ENCODE results near the gene EVC2.

Gene EVC2

DNA sequence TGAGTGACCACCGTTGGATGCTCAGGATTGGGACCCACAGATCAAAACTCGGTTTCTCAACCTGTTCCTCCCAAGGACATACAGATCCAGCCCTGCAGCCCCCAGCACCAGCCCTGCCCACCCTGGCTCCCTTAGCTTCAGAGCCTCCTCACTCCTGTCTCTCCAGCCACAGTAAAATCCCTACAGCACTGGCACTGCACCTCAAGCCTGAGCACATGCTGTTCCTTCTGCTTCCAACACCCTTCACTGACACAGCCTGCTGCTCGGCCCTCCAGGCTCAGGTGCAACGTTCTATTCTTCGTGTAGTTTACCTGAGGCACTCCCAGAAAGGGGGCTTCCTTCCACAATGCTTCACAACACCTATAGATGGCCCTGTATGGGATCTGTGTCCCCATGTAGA, 163.6 kb downstream of the EVC2 start:
- TF ChIP-seq, protein P1, sequence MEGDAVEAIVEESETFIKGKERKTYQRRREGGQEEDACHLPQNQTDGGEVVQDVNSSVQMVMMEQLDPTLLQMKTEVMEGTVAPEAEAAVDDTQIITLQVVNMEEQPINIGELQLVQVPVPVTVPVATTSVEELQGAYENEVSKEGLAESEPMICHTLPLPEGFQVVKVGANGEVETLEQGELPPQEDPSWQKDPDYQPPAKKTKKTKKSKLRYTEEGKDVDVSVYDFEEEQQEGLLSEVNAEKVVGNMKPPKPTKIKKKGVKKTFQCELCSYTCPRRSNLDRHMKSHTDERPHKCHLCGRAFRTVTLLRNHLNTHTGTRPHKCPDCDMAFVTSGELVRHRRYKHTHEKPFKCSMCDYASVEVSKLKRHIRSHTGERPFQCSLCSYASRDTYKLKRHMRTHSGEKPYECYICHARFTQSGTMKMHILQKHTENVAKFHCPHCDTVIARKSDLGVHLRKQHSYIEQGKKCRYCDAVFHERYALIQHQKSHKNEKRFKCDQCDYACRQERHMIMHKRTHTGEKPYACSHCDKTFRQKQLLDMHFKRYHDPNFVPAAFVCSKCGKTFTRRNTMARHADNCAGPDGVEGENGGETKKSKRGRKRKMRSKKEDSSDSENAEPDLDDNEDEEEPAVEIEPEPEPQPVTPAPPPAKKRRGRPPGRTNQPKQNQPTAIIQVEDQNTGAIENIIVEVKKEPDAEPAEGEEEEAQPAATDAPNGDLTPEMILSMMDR (IDR thresholded peaks at IDR 0.05): no peak
- no peak for TF ChIP-seq ZFX (IDR thresholded peaks at IDR 0.05; ENCODE audit: borderline replicate concordance)

DNA sequence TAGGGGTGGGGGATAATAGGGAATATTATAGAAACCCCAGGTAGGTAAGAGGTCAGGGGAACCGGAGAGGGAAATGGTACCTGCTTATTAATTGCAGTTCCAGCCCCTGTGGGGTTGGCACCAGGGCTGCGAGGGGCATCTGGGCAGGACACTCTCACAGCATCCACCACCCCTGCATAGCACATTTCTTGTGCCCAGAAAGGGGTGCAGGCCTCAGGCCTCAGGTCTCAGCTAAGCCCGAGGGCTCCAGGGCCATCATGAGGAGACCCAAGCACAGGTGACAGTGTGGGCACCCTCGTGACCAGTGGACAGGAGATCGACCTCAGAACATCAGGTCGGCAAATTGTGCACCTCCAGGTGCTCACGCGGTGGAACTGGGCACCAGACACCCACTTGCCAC, 164.7 kb downstream of the EVC2 start:
- TF ChIP-seq, protein P1 (IDR thresholded peaks at IDR 0.05): no peak
- no peak for TF ChIP-seq ZFX (IDR thresholded peaks at IDR 0.05; ENCODE audit: borderline replicate concordance)
- H3K27ac ChIP-seq: no peak overlapping the region

More for the DNA sequence above, 163.6 kb downstream of the EVC2 start:
- no peak overlapping the region for H3K27ac ChIP-seq

DNA sequence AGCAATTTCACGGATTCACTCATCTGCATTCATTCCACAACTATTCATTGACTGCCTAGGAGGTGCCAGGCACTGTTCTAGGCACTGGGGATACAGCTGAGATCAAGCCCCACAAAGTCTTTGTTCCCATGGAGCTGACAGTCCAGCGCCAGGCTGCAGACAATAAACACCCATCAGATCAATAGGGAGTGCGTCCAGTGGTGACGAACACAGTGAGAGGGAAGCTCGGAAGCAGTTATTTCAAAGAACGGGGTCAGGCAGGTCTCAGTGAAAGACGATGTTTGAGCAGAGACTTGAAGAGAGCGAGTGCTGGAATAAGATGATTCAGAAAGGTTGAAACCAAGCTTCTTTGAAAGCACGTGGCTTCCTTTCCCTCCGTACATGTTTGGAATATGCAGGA, 167.2 kb downstream of the EVC2 start:
- no peak overlapping the region for H3K27ac ChIP-seq
- no peak for TF ChIP-seq ZFX (IDR thresholded peaks at IDR 0.05; ENCODE audit: borderline replicate concordance)
- TF ChIP-seq, protein P1 (IDR thresholded peaks at IDR 0.05): no peak

DNA sequence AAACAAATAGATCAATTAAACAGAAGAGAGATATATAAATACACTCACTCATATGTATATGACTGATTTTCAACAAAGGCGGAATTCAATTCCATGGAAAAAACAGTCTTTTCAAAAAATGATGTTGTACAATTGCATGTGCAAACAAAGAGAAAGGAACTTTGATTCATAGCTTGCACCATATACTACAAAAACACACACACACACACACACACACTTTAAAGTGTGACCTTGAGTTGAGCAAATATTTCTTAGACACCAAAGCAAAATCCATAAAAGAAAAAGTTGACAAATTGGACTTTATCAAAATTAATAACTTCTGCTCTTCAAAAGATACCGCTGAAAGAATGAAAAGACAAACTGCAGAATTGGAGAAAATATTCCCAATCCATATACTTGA, 168.8 kb downstream of the EVC2 start:
- TF ChIP-seq, protein P1 (IDR thresholded peaks at IDR 0.05): no peak
- no peak for TF ChIP-seq ZFX (IDR thresholded peaks at IDR 0.05; ENCODE audit: borderline replicate concordance)
- no peak overlapping the region for H3K27ac ChIP-seq

DNA sequence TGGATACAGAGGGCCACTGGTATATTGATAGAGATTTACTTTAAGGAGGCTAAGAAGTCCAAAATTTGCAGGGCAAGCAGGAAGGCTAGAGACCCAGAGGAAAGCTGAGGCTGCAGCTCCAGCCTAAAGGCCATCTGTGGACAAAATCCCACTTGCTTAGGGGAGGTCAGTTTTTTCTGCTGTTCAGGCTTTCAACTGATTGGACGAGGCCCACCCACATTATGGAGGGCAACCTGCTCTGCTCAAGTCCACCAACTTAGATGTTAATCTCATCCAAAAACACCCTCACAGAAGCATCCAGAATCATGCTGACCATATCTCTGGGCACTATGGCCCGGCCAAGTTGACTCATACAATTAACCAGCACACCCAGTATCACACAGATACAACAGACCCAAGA, 176.3 kb downstream of the EVC2 start:
- TF ChIP-seq ZFX (IDR thresholded peaks at IDR 0.05; ENCODE audit: borderline replicate concordance): no peak
- TF ChIP-seq, protein P1 (IDR thresholded peaks at IDR 0.05): no peak

DNA sequence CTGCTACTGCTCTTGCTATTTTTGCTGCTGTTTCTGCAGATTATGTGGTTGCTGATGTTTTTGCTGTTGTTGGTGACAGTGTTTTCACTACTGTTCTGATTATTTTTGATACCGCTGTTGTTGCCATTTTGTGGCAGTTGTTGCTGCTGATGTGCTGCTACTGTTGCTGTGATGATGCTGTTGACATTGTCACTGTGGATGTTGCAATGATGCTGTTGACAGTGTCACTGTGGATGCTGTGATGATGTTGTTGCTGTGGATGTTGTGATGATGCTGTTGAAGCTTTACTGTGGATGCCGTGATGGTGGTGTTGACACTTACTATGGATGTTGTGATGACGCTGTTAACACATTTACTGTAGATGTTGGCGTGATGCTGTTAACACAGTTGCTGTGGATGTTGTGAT, 180.3 kb downstream of the EVC2 start:
- no peak overlapping the region for H3K27ac ChIP-seq
- TF ChIP-seq ZFX (IDR thresholded peaks at IDR 0.05; ENCODE audit: borderline replicate concordance): no peak
- TF ChIP-seq, protein P1 (IDR thresholded peaks at IDR 0.05): no peak

More for the DNA sequence above, 176.3 kb downstream of the EVC2 start:
- no peak overlapping the region for H3K27ac ChIP-seq

DNA sequence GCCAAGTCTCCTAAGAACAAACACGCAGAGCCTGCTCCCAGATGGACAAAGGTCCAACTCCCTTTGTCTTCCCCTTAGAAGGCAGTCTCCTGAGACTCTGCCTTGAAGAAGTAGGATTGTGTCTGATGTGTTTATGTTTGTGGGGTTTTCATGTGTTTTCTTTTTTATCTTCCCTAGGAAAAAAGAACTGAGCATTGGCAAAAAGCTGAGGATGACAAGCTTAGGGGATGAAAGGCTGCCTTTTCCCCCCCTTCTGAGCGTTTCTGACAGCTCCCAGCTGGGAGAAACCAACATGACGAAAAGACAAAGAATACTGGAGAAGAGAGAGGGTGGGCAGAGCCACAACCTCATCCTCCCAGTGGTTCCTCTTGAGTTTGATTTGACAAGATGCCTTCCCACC, 181.1 kb downstream of the EVC2 start:
- no peak for TF ChIP-seq ZFX (IDR thresholded peaks at IDR 0.05; ENCODE audit: borderline replicate concordance)
- TF ChIP-seq, protein P1 (IDR thresholded peaks at IDR 0.05): no peak
- H3K27ac ChIP-seq: no peak overlapping the region

All from 22Rv1 (cell line).